GM12865 (cell line): Measurements from ENCODE around the gene JAGN1.
"Not testable (repeated sequence)": the region's sequence is repeated elsewhere in the genome, so short reads cannot be mapped to it uniquely, and the experiment has no call there.

Source experiments
- DNase-seq: peaks from one replicate; pipeline ENCODE4 v3.0.0; 2010; ENCODE audit warnings: low read depth
- H3K4me3 ChIP-seq: 2 replicates; pipeline ENCODE4 v1.5.1; 2011; ENCODE audit warnings: mild to moderate bottlenecking, low read depth, low read length, control low read depth
- CTCF ChIP-seq: IDR thresholded peaks from 2 replicates; pipeline ENCODE4 v1.5.1; 2011; ENCODE audit warnings: low read length, control low read depth, low read depth, inconsistent platforms; ENCODE audit not compliant: insufficient read depth; ENCODE audit errors: missing control alignments

JAGN1 gene

GRCh38 chr3:9890249-9891071 lies at the start of gene JAGN1:
Gene JAGN1, plus strand, starts transcription at chr3:9890610. Its CDS starts 113 bp downstream, at chr3:9890723.
- TF ChIP-seq CTCF: no peak
- DNase-seq: peak; percentile 95
- peak within 1 kb of the TSS; percentile 92 for H3K4me3 ChIP-seq

GRCh38 chr3:9841015-9841414 lies 49.4 kb upstream of the JAGN1 start:
- no peak for TF ChIP-seq CTCF
- DNase-seq: no peak
- H3K4me3 ChIP-seq: no peak overlapping the region

GRCh38 chr3:9843715-9844438 lies 46.5 kb upstream of the JAGN1 start, which contains the start of gene RPUSD3:
Gene RPUSD3, minus strand, starts transcription at chr3:9844008. Its CDS starts 18 bp downstream, at chr3:9843990.
- DNase-seq: peak; percentile 98
- peak within 1 kb of the TSS; percentile 92 for H3K4me3 ChIP-seq
- no peak for TF ChIP-seq CTCF

- DNase-seq: no peak
- no peak for TF ChIP-seq CTCF
- H3K4me3 ChIP-seq: no peak overlapping the region
Measured at GRCh38 chr3:9846231-9846630, 44.2 kb upstream of the JAGN1 start.

GRCh38 chr3:9846931-9847488 lies 43.4 kb upstream of the JAGN1 start:
- no peak for DNase-seq
- no peak overlapping the region for H3K4me3 ChIP-seq
- no peak for TF ChIP-seq CTCF

GRCh38 chr3:9847870-9848269 lies 42.5 kb upstream of the JAGN1 start:
- not testable (repeated sequence) for H3K4me3 ChIP-seq, DNase-seq

GRCh38 chr3:9848860-9849259 lies 41.5 kb upstream of the JAGN1 start:
- not testable (repeated sequence) for H3K4me3 ChIP-seq
- DNase-seq: peak; percentile 41
- peak; percentile 41 for TF ChIP-seq CTCF

- H3K4me3 ChIP-seq, DNase-seq: not testable (repeated sequence)
Measured at GRCh38 chr3:9851383-9851782, 39.0 kb upstream of the JAGN1 start.

- not testable (repeated sequence) for H3K4me3 ChIP-seq, DNase-seq
Measured at GRCh38 chr3:9851926-9852325, 38.5 kb upstream of the JAGN1 start.
